Femur (tissue), 1 donor: ENCODE data around the gene FEN1.

Experiments used
- DNase-seq: peaks from one replicate; pipeline ENCODE4 v3.0.0-alpha.2; 2017

The FEN1 gene

GRCh38 chr11:61776561-61777075 is 16.1 kb upstream of the FEN1 start:
- DNase-seq = no peak

DNA sequence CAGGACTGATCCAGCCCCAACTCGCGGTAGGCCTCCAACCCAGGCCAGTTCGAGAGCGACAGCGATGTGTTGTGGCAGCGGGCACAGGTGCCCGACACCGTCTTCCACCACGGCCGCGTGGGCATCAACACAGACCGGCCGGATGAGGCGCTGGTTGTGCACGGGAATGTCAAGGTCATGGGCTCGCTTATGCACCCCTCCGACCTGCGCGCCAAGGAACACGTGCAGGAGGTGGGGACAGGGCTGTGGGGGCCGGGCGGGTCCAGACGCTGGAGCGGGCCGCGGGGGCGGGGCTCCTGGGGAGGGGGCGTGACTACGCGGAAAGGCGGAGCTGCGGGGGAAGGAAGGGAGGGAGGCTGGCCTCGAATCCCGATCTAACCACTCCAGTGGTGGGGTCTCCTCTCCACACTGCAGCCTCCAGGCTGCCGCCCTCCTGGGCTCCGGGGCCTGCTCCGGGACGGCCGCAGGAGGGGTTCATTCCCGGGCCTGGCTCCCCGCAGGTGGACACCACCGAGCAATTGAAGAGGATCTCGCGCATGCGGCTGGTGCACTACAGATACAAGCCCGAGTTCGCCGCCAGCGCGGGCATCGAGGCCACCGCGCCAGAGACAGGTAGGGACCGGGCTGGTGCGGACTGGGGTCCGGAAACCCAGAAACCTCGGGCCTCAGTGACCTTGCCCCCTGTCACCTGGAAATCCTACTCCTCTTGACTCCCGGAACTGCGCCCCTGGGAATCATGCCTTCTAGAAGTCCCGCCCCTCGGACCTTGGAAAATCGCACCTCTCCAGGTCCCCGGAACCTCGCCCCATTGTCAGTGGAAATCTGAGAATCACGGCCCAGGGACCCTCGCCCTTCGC is 15.2 kb upstream of the FEN1 start:
- peak; percentile 61 for DNase-seq

GRCh38 chr11:61778357-61778886 is 14.3 kb upstream of the FEN1 start:
- no peak for DNase-seq

DNA sequence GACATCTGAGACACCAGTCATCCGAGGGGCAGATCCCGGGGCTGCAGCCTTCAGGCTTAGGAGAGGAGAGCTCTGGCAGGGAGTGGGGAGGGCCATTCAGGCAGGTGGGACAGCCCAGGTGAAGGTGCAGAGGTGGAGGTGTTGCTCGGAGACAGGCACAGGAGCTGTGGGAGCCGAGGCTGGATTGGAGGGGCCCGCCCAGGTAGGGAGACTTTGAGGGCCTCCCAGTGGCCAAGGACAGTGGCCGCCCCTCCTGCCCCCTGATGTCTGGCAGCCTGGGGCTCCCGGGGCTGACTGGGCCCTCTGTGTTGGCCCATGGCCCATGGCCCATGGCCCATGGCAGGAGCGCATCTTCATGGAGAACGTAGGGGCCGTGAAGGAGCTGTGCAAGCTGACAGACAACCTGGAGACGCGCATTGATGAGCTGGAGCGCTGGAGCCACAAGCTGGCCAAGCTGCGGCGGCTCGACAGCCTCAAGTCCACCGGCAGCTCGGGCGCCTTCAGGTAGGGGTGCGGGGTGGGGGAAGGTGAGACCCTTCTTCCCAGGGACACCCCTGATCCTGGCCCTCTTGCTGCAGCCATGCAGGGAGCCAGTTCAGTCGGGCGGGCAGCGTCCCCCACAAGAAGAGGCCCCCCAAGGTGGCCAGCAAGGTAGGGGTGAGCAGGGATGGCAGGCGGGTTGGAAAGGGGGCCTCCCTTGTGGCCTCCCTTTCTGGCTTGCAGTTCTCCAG is 13.6 kb upstream of the FEN1 start:
- no peak for DNase-seq

GRCh38 chr11:61779666-61780525 is 12.8 kb upstream of the FEN1 start:
- no peak for DNase-seq

GRCh38 chr11:61780581-61781162 is 12.0 kb upstream of the FEN1 start:
- DNase-seq = no peak

DNA sequence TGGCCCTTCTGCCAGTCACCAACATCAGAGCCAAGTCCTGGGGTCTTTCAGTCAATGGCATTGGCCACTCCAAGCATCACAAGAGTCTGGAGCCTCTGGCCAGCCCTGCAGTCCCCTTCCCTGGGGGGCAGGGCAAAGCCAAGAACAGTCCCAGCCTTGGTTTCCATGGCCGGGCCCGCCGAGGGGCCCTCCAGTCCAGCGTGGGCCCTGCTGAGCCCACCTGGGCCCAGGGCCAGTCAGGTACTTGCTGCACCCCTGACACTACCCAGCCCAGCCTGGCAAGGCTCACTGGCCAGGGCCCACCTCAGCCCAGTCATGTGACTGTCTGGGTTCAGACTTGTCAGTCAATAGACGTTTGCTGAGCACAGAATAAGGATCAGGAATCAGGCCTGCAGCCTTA is 11.1 kb upstream of the FEN1 start:
- DNase-seq = no peak

- no peak for DNase-seq
Observed at GRCh38 chr11:61782299-61782698, 10.4 kb upstream of the FEN1 start.

- DNase-seq = no peak
Observed at GRCh38 chr11:61782841-61783240, 9.9 kb upstream of the FEN1 start.

- peak; percentile 33 for DNase-seq
Observed at GRCh38 chr11:61783717-61784505, 8.8 kb upstream of the FEN1 start.

GRCh38 chr11:61784506-61784805 is 8.3 kb upstream of the FEN1 start:
- DNase-seq = peak; percentile 16

DNA sequence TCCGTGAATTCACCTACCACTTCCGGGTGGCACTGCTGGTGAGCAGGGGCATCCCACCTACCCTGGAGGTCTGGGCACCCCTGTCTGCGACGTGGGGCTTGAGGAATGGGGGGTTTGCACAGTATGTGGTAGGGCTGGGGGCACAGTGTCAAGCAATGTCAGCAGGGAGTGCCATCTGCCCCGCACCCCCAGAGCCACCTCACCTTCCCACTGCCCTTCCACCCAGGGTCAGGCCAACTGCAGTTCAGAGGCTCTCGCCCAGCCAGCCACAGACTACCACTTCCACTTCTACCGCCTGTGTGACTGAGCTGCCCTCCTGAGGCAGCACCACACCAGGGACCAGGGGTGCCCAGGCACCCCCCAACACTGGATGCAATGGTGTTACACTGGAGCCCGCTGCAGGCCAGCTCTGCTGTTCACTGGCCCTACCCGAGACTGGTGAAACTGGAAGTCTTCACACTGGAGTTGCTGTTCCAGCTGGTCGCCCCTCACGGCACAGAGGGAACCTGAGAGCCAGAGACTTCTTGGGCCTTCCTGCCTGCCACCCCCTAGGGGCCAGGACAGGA is 6.8 kb upstream of the FEN1 start:
- DNase-seq = no peak

DNA sequence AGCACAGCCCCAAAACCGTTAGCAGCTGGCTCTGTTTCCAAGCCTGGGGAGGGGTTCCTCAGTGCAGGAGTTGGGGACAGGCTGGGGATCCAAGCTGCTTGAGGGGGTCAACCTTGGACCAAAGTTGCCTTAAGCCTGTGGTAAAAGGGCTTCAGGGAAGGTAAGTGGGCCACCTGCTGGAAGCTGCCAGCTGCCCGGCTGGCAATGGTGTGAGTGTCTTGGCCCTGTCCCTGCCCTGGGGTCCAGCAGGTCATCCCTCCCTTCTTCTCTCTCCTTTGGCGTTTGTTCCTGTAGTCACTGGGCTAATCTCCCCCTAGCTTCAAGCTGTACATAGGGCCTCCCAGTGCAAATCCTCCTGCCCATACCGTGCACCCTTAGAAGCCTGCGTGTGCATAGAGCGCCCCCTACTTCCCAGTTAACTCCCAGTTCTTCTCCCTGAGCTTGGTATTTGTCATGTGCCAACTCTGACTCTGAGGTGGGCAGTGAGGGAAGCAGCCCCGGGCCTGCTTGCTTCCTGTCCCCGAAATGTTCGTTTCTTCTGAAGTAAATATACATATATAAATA is 4.7 kb upstream of the FEN1 start:
- DNase-seq = no peak

DNA sequence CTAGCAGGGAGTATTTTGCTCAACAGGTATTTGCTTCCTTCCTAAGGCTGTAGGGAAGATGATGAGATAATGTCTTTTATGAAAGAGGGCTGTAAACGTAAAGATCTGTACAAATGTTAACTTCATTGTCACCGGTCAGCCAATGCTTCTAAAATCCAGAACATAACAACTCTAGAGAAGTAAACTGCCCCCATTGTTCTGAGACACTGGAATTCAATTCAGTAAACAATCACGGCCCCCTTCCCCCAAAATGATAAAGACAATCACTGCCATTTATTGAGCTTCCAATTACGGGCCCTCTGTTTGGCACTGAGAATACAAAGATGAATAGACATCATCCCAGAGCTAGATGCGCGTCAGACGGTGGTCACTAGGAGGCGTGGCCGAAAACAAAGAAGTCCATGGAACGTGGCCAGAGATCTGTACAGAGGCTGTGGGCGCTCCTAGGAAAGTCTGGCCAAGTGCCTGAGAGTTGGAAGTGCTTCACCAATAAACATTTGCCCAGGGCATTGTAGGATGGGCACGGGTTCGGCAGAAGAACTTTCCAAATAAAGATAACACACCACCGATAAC is 888 bp upstream of the FEN1 start:
- peak; percentile 90 for DNase-seq

- DNase-seq = no peak
Observed at GRCh38 chr11:61793083-61793828, 545 bp downstream of the FEN1 start.

DNA sequence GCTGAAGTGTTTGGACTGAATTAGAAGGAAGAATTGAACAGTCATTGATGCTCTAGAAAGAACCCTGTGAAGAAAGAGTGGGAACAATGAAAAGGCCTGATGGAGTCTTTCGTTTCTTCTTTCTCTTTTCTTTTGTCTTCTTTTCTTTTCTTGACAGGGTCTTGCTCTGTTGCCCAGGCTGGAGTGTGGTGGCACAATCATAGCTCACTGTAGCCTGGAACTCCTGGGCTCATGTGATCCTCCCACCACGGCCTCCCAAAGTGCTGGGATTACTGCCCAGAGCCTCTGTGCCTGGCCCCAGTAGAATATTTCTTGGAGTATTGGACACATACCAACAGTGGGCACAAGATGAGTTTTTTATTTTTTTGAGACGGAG is 1.1 kb downstream of the FEN1 start:
- no peak for DNase-seq

GRCh38 chr11:61794579-61794978 is 1.9 kb downstream of the FEN1 start:
- no peak for DNase-seq

DNA sequence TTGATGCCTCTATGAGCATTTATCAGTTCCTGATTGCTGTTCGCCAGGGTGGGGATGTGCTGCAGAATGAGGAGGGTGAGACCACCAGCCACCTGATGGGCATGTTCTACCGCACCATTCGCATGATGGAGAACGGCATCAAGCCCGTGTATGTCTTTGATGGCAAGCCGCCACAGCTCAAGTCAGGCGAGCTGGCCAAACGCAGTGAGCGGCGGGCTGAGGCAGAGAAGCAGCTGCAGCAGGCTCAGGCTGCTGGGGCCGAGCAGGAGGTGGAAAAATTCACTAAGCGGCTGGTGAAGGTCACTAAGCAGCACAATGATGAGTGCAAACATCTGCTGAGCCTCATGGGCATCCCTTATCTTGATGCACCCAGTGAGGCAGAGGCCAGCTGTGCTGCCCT is 2.7 kb downstream of the FEN1 start:
- no peak for DNase-seq

- no peak for DNase-seq
Observed at GRCh38 chr11:61795876-61796526, 3.3 kb downstream of the FEN1 start.
